Measurements from ENCODE around the gene APPL2.

- TF ChIP-seq CTCF (IDR thresholded peaks at IDR 0.05; ENCODE audit: low read length) (no peak), EZH2 (IDR thresholded peaks at IDR 0.05; ENCODE audit: borderline replicate concordance, low read length) (no peak)
Observed at GRCh38 chr12:105209091-105209490, 26.9 kb downstream of the APPL2 start.

Data from OCI-LY1 (cell line).